Breast epithelium (tissue), 4 donors: Measurements from ENCODE around the gene GPC3. TPM values are rescaled to one million over a fixed set of nuclear protein-coding genes. Genes with fewer than 3 reads are reported as not detected.
"Not testable (repeated sequence)": the region's sequence is repeated elsewhere in the genome, so short reads cannot be mapped to it uniquely, and the experiment has no call there.

Source experiments
- DNase-seq, 2 donors: peaks; one replicate each; pipeline ENCODE4 v3.0.0-alpha.2; 2019; ENCODE audit warnings: low spot score in 2 of 2
- H3K27ac ChIP-seq, 2 donors: fragments of 200-600 bp; sonication (generic) in 1 of 2; one replicate each; pipeline ENCODE4 v1.5.1; 2016 to 2019; ENCODE audit warnings: mild to moderate bottlenecking in 1 of 2
- H3K27me3 ChIP-seq, 2 donors: fragments of 200-600 bp; sonication (generic) in 1 of 2; one replicate each; pipeline versions ENCODE4 v1.5.1 to v1.6.0; 2017 to 2019; ENCODE audit warnings: control low read depth in 1 of 2, mild to moderate bottlenecking in 1 of 2
- H3K36me3 ChIP-seq: fragments of 200-600 bp; one replicate; pipeline ENCODE4 v1.5.1; 2019
- H3K4me1 ChIP-seq, 2 donors: fragments of 200-600 bp; sonication (generic); one replicate each; pipeline ENCODE4 v1.5.1; 2016 to 2019; ENCODE audit warnings: control low read depth in 1 of 2
- H3K4me3 ChIP-seq, 3 donors: fragments of 200-600 bp; sonication (generic); 1 replicate in 2 of 3; 2 replicates in 1 of 3; pipeline ENCODE4 v1.5.1; 2016 to 2019; ENCODE audit warnings: mild to moderate bottlenecking in 3 of 3, moderate library complexity in 2 of 3
- H3K9me3 ChIP-seq, 2 donors: fragments of 200-600 bp; sonication (generic) in 1 of 2; one replicate each; pipeline ENCODE4 v1.5.1; 2016 to 2019; ENCODE audit warnings: control low read depth in 1 of 2
- CTCF ChIP-seq, 3 donors: fragments of 450-650 bp; IDR thresholded peaks; one replicate each; pipeline ENCODE4 v1.5.1; 2016 to 2017; ENCODE audit warnings: antibody characterized with exemption in 3 of 3, mild to moderate bottlenecking in 3 of 3, moderate library complexity in 3 of 3
- POLR2A ChIP-seq: fragments of 450-650 bp; IDR thresholded peaks from one replicate; pipeline ENCODE4 v1.6.1; 2016; ENCODE audit warnings: antibody characterized with exemption, mild to moderate bottlenecking, moderate library complexity
- POLR2AphosphoS5 ChIP-seq, 3 donors: sonication (generic); formaldehyde crosslinking; IDR thresholded peaks; one replicate each; pipeline ENCODE4 v1.6.1; 2017; ENCODE audit warnings: antibody characterized with exemption in 3 of 3
- intact Hi-C: fragments of 100-400 bp; cut with DNase I; formaldehyde crosslinking; loops from one replicate; pipeline ENCODE4 v1.15.1; 2023; ENCODE audit warnings: low total_unique reads
- total RNA-seq, 3 donors: library from RNA; depleted of rRNA; stranded (reverse); fragments of >200 nt; gene quantifications; one replicate each; pipeline ENCODE4 v1.1.0, GENCODE V29; 2016

GPC3 gene
- total RNA-seq, 3 donors from 2014 or later: 29.7 to 99.2 (median 89.1) TPM

- intact Hi-C loops: no loop called here
- H3K36me3 ChIP-seq: no peaks in the 10 kb centered on the region
- no peak overlapping the region for H3K4me3 ChIP-seq
- H3K4me1 ChIP-seq: no peaks in the 10 kb centered on the region
- no peak overlapping the region for H3K27ac ChIP-seq
- H3K9me3 ChIP-seq: no peaks in the 10 kb centered on the region
- peaks cover 0 to 29% of the 10 kb centered on the region in 2 donors for H3K27me3 ChIP-seq
- no peak for DNase-seq
- TF ChIP-seq POLR2AphosphoS5 (IDR thresholded peaks at IDR 0.05): no peak
- TF ChIP-seq POLR2A: no peak
Measured at GRCh38 chrX:133907606-133908005, 77.8 kb downstream of the GPC3 start.

- H3K9me3 ChIP-seq: no peaks in the 10 kb centered on the region
- no peak overlapping the region for H3K27ac ChIP-seq
- no peaks in the 10 kb centered on the region for H3K36me3 ChIP-seq
- TF ChIP-seq CTCF (IDR thresholded peaks at IDR 0.05) (no peak), POLR2A (no peak), POLR2AphosphoS5 (IDR thresholded peaks at IDR 0.05) (no peak)
- H3K4me1 ChIP-seq: no peaks in the 10 kb centered on the region
- H3K4me3 ChIP-seq: no peak overlapping the region
- intact Hi-C loops: no loop called here
- peaks cover 0 to 33% of the 10 kb centered on the region in 2 donors for H3K27me3 ChIP-seq
- no peak for DNase-seq
Measured at GRCh38 chrX:133905305-133905704, 80.1 kb downstream of the GPC3 start.

GRCh38 chrX:133897593-133898163 lies 87.7 kb downstream of the GPC3 start:
- Histone ChIP-seq H3K4me3 (no peak overlapping the region), H3K27me3 (peaks cover 0 to 25% of the 10 kb centered on the region in 2 donors), H3K9me3 (no peaks in the 10 kb centered on the region), H3K36me3 (no peaks in the 10 kb centered on the region), H3K4me1 (no peaks in the 10 kb centered on the region), H3K27ac (no peak overlapping the region)
- intact Hi-C loops: no loop called here
- no peak for DNase-seq
- TF ChIP-seq CTCF (IDR thresholded peaks at IDR 0.05) (no peak), POLR2A (no peak), POLR2AphosphoS5 (IDR thresholded peaks at IDR 0.05) (no peak)

GRCh38 chrX:133892337-133892736 lies 93.1 kb downstream of the GPC3 start:
- Histone ChIP-seq H3K27ac (no peak overlapping the region), H3K27me3 (peaks cover 0 to 9% of the 10 kb centered on the region in 2 donors), H3K4me3 (no peak overlapping the region), H3K9me3 (no peaks in the 10 kb centered on the region), H3K4me1 (no peaks in the 10 kb centered on the region), H3K36me3 (no peaks in the 10 kb centered on the region)
- no peak for DNase-seq
- TF ChIP-seq CTCF (IDR thresholded peaks at IDR 0.05): no peak
- no peak for TF ChIP-seq POLR2A
- TF ChIP-seq POLR2AphosphoS5 (IDR thresholded peaks at IDR 0.05): no peak
- intact Hi-C loops: loop anchor here (5.0 kb wide), 1 partner anchor 180 kb away; no protein-coding TSS in a partner anchor

GRCh38 chrX:133888984-133889383 lies 96.4 kb downstream of the GPC3 start:
- Histone ChIP-seq H3K9me3 (no peaks in the 10 kb centered on the region), H3K36me3 (no peaks in the 10 kb centered on the region), H3K27me3 (peaks cover 0 to 12% of the 10 kb centered on the region in 2 donors), H3K4me1 (no peaks in the 10 kb centered on the region), H3K27ac (no peak overlapping the region), H3K4me3 (no peak overlapping the region)
- DNase-seq: no peak
- intact Hi-C loops: no loop called here
- no peak for TF ChIP-seq POLR2A
- no peak for TF ChIP-seq POLR2AphosphoS5 (IDR thresholded peaks at IDR 0.05)
- no peak for TF ChIP-seq CTCF (IDR thresholded peaks at IDR 0.05)

- H3K9me3 ChIP-seq, H3K27me3 ChIP-seq, H3K27ac ChIP-seq, H3K4me3 ChIP-seq, DNase-seq, H3K36me3 ChIP-seq, H3K4me1 ChIP-seq, intact Hi-C loops: not testable (repeated sequence)
Measured at GRCh38 chrX:133888084-133888483, 97.3 kb downstream of the GPC3 start.
